AG08396 (cell line): ENCODE measurements around the gene RAB6B.

ENCODE experiments used
- DNase-seq: peaks from one replicate; pipeline ENCODE4 v3.0.0; 2012; ENCODE audit warnings: low spot score, mixed read lengths

RAB6B gene

GRCh38 chr3:133930341-133930933, 34.8 kb upstream of the RAB6B start:
- DNase-seq: peak; percentile 69

- DNase-seq: no peak
Measured at GRCh38 chr3:133928903-133929607, 33.4 kb upstream of the RAB6B start.

GRCh38 chr3:133928136-133928893, 32.6 kb upstream of the RAB6B start:
- DNase-seq: no peak

- DNase-seq: peak; percentile 91
Measured at GRCh38 chr3:133927540-133928066, 31.9 kb upstream of the RAB6B start.

DNA sequence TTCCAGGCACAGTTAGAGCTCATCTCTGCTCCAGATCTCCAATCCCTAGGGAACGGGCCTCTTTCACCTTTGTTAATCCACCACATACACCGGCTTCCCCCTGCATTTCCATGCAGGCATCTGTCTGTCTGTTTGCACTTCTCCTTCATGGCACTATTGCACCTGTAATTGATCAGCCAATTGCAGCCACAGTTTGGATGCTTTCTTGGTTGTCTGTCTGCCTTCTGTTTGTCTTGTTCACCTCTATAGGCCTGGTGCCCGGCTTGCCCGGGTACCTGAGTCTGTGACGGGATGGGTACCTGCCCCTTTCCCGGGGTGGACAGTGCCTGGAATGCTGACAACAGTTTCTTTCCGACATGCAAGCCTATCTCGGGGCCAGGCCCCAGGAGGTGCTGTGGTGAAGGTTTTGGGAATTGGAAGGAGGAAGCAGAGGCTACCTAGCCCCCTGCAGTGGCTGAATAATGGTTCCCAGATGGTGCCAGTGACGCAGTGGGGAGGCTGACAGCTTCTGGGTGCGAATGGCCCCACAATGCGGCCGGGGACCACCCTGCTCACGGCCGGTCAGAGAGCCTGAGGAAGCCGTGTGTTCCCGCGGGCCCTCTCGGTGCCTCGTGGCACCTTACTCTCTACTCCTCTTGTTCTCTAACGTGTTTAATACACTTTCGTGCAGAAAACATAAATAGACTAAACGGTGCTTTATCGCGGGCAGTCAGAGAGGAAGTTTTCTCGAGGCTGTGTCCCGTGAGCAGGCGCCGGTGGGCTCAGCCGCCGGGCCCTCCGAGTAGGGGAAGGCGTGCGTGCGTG, 31.3 kb upstream of the RAB6B start:
- no peak for DNase-seq

- DNase-seq: no peak
Measured at GRCh38 chr3:133925960-133926735, 30.5 kb upstream of the RAB6B start.

DNA sequence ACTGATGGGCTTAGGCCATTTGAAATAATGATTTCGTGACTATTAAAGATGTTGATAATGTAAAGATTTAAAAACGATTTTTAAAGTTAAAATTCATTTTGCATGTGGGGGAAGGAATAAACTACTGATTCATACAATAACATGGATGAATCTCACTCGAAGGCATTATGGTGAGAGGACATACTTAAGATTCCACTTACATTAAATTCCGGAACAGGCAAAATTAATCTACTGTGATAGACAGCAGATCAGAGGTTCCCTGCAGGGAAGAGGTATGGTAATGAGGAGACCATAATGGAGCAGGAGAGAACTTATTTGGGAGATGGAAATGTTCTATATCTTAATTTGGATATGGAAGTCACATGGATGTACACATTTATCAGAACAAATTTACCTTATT, 28.4 kb upstream of the RAB6B start:
- DNase-seq: no peak

- DNase-seq: no peak
Measured at GRCh38 chr3:133921592-133921991, 25.9 kb upstream of the RAB6B start.

- no peak for DNase-seq
Measured at GRCh38 chr3:133917144-133917543, 21.5 kb upstream of the RAB6B start.

DNA sequence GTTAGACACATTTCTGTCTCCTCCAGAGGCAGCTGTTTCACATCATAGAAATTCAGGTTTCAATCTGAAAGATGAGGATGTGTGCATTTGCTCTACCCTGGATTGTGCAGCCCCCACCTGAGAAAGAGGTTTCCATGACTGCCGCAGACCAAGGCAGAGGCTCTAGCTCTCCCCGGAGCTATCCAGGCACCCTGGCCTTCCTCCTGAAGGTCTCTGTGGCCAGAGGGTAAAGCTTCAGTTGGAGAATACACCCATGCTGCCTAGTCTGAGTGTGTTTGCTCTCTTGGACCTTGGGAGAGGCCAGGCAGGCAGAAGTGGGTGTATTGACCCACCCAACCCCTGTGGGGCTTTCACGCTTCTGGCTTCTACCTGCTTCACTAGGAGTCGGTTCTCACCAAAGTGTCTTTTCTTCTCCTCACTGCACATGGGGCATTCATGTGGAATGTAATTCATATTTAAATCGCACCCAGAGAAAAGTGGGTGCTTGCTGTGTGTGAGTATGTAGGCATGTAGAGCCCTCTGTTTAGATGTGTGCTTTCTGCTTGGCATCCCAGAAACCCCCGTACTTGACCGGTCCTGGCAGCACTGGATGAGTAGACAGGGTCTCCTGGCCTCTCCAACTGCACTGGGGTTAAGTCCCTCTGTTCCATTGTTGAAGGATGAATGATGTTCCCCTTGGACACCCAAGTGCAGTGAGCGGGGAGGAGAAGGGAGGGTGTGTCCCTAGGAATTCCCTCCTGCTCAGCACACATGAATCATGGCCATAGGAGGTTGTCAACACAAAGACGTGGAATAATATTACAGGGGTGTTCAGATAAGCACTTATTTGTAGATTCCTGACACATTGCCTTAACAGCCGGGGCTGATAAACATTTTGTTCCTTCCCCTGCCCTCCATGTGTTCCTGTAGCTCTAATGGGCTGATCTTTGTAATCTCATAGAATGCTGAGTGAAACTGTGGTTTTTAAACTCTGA, 20.3 kb upstream of the RAB6B start:
- DNase-seq: no peak

DNA sequence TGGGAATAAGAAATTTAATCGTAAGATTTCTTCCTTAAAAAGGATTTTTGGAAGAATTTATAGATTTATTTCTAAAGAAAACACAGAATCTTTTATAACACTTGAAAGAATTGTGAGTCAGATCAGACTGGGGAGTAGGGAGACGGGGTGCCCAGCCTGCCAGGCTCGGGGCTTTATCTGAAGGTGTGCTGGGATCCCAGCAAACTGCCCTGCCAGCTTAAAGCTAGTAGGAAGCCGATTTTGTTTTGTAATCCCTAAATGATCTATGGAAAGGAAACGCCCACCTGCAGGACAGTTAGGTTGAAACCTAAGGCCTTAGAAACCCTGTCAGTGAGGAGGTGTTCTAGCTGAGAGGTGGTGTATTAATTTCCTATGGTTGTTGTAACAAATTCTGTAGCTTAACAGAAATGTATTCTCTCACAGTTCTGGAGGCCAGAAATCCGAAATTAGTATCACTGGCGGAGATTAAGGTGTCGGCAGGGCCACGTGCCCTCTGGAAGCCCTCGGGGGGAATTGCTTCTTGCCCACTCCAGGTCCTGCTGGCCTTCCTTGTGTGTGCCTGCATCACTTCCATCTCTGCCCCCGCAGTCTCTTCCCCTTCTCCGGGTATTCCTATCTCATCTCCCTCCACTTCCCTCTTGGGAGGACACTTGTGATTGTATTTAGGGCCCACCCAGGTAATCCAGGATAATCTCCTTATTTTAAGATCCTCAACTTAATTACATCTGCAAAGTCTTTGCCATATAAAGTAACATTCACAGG, 19.3 kb upstream of the RAB6B start:
- no peak for DNase-seq

GRCh38 chr3:133910422-133910821, 14.7 kb upstream of the RAB6B start:
- DNase-seq: no peak

- DNase-seq: no peak
Measured at GRCh38 chr3:133905376-133905775, 9.7 kb upstream of the RAB6B start.

DNA sequence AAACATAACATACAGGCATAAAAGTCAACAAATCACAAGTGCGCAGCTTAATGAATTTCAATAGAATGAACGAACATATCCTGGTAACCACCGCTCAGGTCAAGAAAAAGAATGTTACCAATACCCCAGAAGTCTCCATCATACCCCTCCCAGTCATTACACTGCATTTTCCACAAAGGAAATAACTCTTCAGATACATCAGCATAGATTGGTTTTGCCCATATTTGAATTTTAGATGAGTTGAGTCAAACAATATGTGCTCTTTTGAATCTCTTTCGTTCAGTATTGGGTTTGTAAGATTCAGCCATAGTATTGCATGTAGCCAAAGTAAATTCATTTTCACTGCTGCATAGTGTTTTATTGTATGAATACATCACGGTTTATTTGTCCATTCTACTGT, 6.2 kb upstream of the RAB6B start:
- DNase-seq: no peak

- no peak for DNase-seq
Measured at GRCh38 chr3:133901083-133901482, 5.4 kb upstream of the RAB6B start.

- no peak for DNase-seq
Measured at GRCh38 chr3:133899311-133899710, 3.6 kb upstream of the RAB6B start.

DNA sequence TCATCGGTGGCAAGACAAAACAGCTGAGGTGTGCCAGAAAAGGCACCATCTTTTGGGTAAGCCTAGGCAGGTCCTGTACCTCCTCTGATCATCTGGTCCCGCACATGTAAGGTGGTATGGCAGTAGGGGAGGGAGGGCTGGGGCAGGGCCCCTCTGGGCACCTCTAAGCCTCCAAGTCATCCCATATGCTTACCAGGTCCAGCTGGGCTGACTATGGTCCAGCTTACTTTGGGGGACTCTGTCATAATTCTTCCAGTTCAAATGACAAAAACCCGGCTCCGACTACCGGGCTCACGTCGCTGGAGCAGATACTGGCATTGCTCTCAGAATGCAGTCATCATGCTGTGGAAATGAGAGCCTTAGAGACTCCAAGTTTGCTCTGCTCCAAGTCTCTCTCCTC, 1.9 kb upstream of the RAB6B start:
- no peak for DNase-seq

DNA sequence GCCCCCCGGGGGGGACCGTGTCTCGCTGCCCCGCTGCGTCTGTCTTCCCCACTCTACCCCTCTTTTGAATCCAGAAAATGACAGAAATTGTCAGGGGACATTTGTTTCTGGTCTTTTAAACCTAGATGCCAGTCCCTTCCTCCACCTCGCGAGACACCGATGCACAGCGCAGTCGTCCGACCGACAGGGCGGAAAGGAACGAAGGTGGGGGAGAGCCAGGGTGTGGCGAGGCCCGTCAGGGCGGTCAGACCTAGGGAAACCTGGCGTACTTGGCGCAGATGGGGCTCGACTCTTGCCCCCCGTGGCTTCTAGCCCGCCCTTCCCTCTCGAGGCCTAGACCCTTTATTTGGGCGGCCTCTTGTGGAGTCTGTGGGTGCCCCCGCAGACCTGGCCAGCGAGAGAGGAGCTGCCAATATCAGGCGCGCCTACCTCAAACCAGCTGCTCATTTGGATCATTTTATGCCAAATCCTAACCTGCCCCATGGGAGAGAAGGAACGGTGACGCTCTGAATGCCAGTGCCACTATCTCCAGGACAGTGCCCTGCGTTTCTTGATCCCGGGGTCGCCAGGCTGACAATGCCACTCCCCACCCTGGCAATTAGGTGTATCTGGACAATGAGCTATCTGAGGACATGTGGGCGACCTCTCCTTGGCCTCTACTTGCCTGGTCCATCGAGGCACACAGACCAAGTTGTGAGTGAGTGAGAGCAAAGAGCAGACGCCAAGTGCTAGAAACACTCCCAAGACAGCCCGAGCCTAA, 500 bp upstream of the RAB6B start:
- peak; percentile 29 for DNase-seq
